Ureter (tissue), 1 donor: ENCODE results near the gene SMYD3. TPM values are rescaled to one million over a fixed set of nuclear protein-coding genes. Genes with fewer than 3 reads are reported as not detected.

ENCODE experiments used
- DNase-seq: peaks from one replicate; pipeline ENCODE4 v3.0.0-alpha.2; 2020; ENCODE audit warnings: low spot score
- total RNA-seq: library from RNA; stranded (reverse); gene quantifications from one replicate; pipeline ENCODE4 v1.2.4, GENCODE V29; 2023
- donor health status: DM: yes; HTN: yes; CAD: no.

The SMYD3 gene
- total RNA-seq, 1 donor from 2014 or later, result 29.3 TPM

DNA sequence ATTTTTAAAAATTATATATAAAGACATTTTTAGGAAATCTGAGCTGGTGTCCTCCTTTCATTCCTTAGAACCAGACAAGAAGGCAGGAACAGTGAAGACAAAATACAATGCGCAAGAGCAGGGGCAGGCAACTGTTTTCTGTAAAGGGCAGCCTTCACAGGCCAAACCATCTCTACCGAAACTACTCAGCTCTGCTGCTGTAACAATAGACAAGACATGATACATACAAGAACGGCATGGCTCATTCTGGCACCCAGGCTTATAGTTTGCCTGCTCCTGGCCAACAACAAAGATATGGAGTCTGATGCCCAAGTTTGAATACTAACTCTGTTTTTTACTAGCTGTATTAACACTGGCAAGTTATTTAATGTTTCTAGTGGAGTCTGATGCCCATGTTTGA is 232.0 kb downstream of the SMYD3 start:
- no peak for DNase-seq

DNA sequence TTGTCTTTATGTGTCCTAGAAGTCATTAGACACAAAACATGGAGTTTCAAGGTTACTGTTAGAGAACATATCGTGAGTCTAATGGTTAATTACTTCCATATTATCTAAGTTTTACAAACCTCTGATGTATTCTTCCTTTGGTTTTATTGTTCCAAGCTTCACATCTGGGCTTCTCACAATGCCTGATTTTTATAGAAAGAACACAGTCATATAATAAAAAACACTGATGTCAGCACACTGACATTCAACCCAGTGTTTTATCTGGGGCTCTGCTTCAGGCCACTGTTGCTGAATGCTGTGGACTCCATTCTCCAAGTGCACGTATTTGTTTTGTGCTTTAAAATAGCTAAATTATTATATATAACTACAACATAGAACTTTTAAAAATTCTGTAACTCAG is 232.9 kb downstream of the SMYD3 start:
- DNase-seq, result no peak

DNA sequence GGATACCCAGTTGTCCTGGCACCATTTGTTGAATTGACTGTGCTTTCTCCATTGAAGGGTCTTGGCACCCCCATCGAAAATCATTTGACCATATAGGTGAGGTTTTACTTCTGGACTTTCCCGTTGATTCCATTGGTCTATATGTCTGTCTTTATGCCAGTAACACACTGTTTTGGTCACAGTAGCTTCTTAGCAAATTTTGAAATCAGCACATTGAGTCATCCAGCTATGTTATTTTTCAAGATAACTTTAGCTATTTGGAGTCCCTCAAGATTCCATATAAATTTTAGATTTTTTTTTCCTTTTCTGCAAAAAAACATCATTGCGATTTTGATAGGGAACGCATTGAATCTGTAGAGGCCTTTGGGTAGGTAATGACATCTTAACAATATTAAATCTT is 235.6 kb downstream of the SMYD3 start:
- no peak for DNase-seq

DNA sequence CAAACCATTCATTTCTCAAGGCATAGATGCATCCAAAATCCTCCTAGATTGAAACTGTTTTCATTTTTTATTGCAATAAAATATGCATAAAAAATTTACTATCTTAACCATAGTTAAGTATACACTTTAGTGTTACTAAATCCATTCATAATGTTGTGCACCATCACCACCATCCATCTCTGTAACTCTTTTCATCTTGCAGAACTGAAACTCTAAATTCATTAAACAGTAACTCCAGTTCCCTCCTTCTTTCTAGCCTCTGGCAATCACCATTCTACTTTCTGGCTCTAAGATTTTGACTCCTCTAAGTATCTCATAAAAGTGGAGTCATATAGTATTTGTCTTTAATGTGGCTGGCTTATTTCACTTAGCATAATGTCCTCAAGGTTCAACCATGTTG is 236.8 kb downstream of the SMYD3 start:
- DNase-seq, result no peak

DNA sequence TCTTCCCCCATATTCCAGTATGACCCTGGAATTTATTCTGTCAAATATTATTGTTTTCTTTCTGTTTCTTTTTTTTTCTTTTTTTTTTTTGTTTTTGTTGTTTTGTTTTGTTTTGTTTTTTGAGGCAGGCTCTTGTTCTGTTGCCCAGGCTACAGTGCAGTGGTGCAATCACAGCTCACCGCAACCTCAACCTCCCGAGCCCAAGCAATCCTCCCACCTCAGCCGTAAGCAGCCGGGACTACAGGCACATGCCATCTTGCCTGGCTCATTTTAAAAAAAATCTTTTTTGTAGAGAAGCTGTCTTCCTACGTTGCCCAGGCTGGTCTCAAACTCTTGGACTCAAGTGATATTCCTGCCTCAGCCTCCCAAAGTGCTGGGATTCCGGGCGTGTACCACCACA is 237.6 kb downstream of the SMYD3 start:
- DNase-seq, result no peak

DNA sequence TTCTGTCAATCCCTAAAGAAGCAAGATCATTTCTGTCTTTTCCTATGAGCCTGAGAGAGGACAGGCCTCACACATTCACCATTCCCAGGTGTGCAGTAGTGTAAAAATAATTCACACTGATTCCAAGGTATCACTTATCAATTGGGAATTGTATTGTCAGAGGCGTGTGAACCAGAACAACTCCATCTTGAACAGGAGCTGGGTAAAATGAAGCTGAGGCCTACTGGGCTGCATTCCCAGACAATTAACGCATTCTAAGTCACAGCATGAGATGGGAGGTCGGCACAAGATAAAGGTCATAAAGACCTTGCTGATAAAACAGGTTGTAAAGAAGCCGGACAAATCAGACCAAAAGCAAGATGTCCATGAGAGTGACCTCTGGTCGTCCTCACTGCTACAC is 239.2 kb downstream of the SMYD3 start:
- DNase-seq, result no peak

DNA sequence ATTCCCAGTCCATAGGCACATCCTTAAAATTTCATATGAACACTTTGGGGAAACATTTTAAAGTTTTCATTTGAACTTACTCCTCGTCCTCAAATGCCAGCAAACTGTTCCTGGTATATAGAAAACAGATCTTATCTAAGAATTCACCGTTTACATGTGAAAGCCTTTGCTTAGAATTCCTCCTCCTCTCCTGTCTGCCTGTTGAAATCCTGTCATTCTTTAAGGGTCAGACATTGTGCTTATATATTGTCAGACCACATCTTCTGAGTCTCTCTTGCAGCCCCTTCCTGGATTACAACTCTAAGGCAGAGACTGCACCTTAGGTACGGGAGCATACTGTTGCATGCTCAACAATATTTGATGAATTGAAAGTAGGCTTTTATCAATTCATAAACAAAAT is 239.7 kb downstream of the SMYD3 start:
- DNase-seq, result no peak

DNA sequence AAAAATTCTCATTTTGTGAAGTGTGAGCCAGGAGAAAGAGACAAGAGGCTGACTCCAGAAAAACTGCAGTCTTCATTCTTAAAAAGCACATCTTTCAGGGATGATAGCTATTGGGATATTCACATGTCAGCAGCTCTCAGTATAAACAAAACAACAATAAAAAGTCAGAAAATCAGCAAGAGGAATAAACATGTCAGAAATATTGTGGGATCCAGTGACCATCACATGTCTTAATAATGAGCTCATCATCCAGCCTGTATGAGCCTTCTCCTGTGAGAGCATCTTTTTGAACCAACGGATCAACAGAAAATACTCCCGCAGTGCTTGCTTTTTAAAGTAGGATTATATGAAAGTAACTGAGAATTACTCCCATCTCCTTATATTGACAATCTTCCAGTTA is 241.6 kb downstream of the SMYD3 start:
- DNase-seq, result no peak

DNA sequence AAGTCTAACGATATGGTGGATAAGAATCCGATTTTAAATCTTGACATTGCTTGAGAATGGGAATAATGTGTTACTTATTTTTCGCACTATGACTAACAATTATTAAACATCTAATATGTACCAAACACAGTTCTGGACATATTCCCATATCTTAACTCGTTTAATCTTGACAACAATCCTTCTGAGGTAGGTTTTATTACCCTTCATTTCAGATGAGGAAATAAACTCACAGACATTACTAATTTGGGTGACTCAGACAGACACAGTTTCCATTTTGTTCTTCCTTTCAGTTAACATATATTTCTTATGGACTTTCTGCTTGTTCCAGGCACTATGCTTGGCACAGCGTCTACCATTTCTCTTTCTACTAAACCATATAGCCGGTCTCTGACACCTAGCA is 244.8 kb downstream of the SMYD3 start:
- no peak for DNase-seq

DNA sequence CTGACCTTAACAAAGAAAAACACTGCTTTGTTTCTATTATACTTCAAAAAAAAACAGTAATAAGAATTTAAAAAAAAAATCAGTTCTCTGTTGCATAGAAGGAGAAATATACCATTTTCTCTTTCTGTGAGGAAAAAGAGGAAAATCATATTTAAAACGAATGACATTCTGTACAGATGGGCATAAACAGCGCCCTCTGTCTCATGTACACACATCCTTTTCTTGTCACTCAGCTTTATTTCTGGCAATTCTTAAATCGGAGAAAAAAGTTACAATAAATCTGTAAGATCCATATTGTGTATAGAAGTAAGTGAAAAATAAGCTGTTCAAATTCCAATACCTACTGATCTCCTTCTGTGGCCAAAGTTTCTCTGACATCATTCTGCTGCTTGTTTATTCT is 245.4 kb downstream of the SMYD3 start:
- DNase-seq, result no peak

DNA sequence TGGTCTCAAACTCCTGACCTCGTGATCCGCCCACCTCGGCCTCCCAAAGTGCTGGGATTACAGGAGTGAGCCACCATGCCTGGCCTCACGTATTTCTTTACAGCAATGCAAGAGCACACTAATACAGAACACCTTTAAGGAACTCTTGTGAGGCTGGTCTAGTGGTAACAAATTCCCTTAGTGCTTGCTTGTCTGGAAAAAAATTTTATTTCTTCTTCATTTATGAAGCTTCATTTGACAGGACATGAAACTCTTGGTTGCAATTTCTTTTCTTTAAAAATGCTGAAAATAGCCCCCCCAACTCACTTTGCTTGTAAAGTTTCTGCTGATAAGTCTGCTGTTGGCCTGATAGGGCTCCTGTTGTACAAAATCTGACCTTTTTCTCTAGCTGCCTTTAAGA is 248.8 kb downstream of the SMYD3 start:
- DNase-seq, result no peak

DNA sequence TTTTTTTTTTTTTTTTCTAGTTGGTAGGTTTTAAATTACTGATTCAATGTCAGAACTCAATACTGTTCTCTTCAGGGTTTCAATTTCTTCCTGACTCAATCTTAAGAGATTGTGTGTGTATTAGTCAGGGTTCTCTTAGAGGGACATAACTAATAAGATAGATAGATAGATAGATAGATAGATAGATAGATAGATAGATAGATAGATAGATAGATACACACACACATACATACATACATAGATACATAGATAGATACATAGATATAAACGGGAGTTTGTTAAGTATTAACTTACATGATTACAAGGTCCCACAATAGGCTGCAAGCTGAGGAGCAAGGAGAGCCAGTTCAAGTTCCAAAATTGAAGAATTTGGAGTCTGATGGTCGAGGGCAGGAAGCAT is 251.3 kb downstream of the SMYD3 start:
- no peak for DNase-seq

DNA sequence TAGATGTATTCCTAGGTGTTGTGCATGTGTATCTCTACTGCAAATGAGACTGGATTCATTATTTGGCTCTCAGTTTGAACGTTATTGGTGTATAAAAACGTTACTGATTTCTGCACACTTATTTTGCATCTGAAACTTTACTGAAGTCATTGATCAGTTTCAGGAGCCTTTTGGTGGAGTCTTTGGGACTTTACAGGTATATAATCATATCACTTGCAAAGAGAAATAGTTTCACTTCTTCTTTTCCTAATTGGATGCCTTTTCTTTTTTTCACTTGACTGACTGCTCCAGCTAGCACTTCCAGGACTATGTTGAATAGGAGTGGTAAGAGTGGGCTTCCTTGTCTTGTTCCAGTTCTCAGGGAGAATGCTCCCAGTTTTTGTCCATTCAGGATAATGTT is 252.2 kb downstream of the SMYD3 start:
- DNase-seq, result no peak

DNA sequence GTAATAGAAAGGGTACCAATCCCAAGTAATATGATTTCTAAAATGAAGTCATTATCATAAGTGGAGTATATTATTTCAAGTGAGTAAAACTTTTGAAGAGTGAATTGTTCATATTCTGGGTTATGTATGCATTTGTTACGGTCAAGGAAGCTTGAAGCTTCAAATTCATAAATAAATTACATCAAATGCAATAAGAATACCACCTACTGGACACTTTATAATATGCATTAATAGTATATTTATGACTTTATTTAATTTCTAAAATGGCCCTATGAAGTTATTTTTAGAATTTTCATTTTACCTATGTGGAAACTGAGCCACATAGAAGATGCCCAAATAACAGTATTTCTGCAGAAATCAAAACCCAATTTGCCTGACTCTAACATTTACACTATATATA is 260.6 kb downstream of the SMYD3 start:
- no peak for DNase-seq

DNA sequence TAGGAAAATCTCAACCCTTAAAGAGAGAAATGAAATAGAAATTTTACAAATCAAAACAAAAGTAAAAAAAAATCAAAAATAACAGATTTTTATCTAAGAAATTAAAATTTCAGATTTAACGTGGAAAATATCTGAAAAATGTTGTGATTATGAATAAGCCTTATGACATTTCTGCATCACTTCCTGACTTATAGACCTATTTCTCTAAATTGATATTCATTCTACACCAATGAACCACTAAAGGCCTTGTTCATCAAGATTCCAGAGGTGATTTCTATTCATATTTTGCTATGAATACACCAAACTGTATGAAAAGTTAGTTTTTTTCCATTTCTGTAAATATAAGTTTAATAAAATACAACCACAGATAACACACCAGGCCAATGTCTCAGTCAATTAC is 261.5 kb downstream of the SMYD3 start:
- no peak for DNase-seq

DNA sequence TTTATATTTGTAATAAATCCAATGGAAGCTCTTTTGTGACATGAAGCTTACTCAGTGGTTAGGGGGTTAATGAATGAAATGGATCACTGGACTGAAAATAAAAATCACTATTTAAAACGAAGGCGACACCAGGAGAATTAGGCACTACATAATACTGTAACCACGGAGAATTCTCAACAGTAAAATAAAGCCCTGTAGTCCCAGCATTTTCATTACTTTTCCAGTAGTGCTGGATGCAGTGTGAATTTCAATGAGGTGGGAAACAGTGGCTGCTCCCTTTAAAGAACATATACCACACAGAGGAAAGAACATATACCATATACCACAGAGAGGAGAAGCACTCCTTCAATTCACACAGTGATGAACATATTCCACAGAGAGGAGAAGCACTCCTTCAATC is 275.0 kb downstream of the SMYD3 start:
- no peak for DNase-seq

DNA sequence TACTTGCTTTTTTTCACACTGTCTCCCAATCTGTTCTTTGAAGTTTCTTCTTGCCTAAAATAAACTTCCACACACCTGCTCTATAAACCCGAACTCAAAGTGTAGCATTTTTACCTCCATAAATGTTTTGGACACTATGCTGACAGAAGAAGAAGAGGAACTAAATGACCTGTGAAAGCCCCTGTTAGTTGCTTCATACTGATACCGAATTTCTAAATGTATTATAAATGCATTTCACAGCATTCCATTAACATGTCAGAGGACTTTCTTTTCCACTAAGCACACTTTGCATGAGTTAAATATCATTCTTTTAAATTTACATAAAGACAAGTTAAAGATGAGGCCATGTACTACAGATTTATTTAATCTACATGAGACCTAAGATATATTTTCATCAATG is 281.0 kb downstream of the SMYD3 start:
- DNase-seq, result no peak

DNA sequence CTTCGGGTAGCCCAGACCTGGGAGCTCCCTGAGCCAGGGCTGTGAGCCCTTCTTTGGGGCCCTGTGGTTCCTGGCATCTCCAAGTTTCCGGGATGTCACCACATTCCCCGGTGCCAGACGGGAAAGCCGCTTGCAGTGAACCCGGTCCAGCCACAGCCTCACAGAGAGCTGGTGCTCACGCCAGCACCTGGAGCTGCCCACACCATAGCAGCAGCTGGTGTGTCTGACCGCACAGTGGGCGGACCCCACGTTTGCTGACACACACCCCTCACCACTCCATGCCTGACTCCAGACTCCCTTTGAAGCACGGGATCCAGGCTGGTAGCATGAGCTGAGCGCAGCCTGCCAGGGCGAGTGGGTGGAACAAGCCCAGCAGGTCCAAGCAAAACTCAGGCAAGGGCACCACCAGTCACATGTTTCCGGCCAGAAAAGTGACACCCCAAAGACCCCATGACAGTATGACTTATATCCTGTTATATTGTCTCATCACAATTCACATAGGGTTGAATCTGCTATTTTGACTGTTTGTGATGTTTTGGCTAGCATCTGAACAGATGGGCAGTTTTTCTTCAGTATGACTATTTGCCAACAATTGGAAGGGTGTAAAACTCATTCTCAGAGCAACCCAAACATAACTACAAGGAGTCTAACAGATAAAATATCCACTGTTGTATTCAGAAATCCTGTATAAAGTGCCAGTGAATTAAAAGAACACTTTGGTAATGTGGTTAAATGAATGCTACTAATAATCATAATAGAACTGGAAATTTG is 285.4 kb downstream of the SMYD3 start:
- DNase-seq, result no peak

DNA sequence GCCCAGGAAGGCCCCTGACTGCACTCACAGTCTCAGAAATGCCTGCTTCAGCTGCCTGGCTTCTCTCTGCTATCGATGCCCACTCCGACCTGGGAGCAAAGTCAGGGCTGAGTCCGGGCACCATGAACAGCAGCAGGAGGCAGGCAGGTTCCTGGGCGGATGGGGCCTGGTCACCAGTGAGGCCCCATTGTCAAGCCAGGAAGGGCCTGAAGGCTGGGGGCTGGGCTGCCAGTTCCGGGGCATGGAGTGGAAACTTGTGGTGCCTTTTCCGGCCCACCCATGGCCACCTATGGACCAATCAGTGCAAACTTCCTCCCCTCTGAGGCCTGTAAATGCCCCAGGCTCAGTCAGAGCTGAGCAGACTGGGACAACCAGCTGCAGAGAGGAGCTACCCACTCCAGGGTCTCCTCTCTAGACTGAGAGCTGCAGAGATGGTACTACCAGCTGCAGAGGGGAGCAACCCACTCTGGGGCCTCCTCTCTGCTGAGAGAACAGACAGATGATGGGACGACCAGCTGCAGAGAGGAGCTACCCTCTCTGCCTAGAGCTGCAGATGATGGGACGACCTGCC is 286.5 kb downstream of the SMYD3 start:
- DNase-seq, result no peak

DNA sequence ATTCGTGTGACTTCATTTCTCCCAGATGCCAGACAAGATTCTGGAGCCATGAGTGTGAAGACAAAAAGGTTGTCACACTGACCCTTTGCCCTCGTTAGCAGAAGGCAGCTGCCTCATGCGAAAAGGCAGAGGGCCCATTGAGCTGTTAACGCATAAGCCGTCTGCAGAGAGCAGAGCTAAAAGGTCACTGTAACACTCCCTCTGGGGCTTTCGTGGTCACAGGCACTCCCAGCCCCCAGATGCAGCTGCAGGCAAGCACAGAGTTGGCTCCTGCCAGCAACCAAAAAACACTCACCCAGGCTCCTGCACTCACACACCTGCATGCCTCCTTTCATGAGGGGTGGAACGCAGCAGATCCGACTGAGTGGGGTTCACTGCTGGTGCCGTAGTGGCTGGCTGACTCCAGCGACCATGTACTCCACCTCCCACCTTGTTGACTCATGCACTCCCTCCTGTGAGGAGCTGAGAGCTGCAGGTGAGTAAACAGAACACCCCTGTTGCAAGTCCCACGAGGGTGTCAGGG is 287.5 kb downstream of the SMYD3 start:
- no peak for DNase-seq

DNA sequence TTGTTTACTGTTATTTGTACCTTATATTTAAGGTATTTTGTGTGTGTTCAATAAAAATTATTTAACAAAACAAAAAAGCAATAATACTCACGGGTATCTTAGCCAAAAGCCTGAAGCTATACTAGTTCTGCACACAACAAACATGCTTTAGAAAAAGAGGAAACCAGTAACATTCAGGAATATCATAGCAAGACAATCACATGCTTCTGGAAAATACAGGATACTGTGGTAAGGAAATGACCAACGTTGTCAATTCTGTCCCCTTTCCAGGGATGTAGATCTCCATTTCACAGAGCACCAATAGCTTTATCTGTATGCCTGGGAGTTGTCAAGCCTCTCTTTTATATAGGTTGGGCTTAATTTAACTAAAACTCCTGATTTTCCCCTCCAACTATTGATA is 288.4 kb downstream of the SMYD3 start:
- no peak for DNase-seq

DNA sequence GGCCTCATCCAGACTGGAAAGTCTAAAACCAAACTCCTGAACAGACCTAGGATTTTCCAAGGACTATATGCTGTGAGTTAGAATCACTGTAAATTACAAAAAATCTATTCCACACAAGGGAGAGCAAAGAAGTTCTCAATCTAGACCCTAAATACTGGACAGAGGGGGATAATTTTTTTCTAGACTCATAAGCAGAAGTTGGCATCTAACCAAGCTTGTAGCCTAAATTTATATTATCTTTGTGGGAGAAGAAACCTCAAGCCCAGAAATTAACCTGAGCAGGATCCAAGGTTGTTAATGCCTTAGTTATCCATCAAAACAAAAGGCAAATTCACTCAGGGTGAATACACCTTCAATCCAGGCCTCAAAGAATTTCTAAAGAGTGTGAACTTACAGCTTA is 290.2 kb downstream of the SMYD3 start:
- DNase-seq, result no peak

DNA sequence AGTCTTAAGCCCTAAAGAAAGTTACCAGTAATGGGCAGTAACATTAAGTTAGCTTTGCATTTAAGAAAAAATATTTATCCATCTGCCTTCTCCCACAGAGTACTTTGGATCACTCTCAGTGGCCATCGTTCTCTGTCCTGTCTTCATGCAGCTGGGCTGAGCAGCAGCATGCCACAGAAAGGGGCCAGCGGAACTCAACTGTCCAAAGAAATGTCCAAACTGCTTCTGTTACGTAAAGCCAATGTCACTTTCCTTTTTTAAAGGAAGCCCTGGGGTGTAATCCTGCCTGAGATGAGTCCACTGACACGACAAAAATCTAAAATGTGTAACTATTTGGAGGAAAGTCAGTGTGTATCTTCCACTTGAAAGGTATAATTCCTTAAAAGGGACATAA is 291.6 kb downstream of the SMYD3 start:
- DNase-seq, result no peak
